CD4-positive, alpha-beta T cell treated with Interleukin-15 for 4 hours (primary cell): ENCODE results near the gene FGFBP2.
A peak's percentile ranks its signal among the peaks of the same experiment; 100 is the strongest.

ENCODE experiments used
- DNase-seq: peaks from one replicate; pipeline ENCODE4 v3.0.0-alpha.2; 2020; ENCODE audit warnings: low spot score

Gene FGFBP2

DNA sequence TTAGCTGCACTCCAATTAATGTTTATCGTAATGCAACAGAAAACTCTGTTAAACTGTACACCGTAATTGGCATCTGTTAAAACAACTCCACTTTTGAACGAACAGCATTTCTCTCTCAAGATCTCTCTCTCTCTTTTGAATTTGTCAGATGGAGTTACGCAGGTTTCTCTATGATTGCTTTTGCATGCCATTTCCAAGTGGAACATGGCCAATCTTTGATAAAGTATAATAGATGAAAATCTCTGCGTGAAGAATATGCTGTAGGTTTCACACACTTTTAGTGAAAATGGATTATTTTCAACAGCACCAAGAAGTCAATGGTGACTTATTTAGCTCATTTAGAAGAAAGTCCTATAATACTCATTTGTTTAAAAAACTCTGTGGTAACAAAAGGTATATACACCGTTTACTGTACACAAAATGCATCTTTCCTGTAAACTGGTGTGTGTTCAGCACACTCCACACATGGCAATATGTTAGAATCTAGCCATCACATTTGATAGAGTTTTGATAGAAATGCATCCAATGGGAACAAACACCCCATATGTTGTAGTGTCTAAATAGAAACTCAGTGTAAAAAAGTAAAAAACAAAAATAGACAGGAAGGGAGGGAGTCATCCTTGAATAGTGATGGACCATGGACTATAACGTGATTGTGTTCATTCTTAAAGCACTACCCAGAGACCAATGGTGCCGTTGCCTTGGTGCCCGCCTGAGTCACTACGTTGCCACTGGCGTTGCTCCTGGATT, 5.8 kb upstream of the FGFBP2 start:
- no peak for DNase-seq

GRCh38 chr4:15965325-15965724, 2.4 kb upstream of the FGFBP2 start:
- DNase-seq = no peak

GRCh38 chr4:15964159-15964558, 1.2 kb upstream of the FGFBP2 start:
- no peak for DNase-seq

DNA sequence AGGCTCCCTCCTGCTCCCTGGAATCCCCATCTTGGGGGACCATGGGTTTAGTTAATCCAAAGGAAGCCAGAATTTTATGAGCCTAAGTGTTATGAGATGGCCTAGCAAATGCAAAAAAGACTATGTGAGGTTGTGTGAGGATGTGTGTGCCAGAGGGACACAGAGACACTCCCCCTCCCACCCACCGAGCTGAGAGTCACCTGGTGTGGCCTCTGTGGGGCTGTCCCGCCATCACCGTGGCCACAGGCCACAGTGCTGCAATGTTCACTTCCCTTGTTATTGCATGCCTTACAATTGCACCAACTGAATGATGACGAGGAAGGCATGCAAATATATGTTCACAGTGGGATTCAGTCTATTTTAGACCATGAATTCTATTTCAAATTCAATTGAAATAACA, 601 bp upstream of the FGFBP2 start:
- DNase-seq = peak; percentile 25

DNA sequence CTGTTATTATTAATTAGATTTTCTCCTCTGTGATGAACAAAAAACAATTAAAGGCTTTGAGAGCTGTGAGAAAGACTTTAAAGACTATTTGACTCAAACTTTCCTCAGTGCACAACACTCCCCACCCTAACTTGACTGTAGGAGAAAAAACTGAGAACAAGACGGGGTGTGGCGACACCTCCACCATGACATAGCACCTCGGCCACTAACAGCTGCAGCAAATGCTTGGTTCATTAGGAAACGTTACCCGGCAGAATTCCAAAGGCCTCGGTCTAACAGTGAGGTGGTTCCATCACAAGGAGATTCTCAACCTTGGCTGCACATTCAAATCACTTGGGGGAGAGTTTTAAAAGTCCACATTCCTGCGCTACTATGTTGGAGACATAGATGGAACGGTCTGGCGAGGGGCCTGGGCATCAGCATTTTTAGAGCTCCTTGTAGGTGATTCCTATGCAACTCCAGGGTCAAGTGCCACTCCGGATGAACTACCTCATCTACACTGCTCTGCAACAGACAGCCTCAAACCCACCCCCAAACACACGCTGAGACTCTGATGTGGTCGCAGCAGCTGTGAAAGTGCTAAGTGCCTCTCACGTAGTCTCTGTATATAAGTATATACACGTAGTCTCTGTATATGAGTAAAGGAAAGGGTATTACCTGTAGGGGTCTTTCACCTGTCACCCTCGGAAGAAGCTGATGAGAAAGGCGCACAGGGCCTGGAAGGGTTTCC, 1.0 kb downstream of the FGFBP2 start:
- DNase-seq = peak; percentile 27

GRCh38 chr4:15958562-15958961, 4.4 kb downstream of the FGFBP2 start:
- DNase-seq = peak; percentile 3

- DNase-seq = peak; percentile 76
Measured at GRCh38 chr4:15956179-15956850, 6.7 kb downstream of the FGFBP2 start.

DNA sequence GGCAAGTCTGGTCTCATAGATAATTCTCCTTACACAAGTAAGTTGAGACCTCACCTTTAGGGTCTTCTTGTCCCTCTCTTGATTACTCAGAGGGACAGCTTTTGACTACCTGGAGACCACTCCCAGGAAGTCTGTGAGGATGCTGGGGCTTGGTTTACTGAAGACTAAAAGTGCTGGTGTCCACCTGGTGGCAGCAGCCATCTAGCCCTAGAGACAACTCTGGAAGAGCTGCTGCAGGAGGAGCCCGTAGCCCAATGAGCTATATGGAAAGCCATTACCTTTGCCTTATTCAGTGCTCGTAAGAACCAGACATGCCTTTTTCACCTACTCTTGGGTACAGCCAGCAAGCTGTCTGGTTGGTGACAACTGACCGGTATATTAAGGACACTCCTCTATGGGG, 7.3 kb downstream of the FGFBP2 start:
- DNase-seq = no peak

GRCh38 chr4:15953625-15954024, 9.3 kb downstream of the FGFBP2 start:
- DNase-seq = no peak

GRCh38 chr4:15951781-15952180, 11.2 kb downstream of the FGFBP2 start:
- DNase-seq = no peak

DNA sequence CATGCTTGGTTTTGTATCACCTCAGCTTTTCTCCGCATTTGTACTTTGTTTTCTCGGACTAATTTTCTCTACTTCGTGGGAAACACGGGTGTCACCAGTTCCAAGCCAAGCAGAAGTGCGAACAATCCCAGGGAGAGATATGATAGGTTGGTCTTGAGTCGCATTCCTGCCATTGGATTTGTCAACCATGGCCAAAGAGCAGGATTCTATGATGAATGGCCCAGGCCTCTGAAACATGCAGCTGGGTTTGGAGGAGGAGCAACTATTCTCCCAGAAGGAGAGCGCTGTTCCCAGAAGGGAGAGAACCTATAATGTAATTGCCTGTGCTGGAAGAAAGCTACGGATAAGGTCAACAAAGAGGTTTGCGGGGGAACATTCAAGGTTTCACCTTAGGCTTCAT, 14.1 kb downstream of the FGFBP2 start:
- no peak for DNase-seq

- no peak for DNase-seq
Measured at GRCh38 chr4:15947684-15948083, 15.3 kb downstream of the FGFBP2 start.

DNA sequence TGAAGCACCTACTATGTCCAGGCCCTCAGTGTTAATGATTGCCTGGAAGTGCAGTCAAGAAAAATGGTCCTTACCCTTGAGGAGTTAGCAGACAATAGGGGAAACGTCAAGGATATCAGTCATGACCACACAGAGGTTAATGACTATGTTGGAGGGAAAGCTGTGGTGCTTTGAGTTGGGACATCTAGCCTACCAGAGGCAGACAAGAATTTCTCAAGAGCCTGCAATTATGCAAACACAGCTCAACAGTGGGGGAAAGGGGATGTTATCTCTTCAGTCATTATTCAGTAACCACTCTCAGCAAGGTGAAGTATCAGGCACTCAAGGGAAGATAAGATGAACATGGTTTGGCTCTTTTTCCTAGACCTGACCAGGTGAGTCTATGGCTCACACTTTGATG, 17.5 kb downstream of the FGFBP2 start:
- no peak for DNase-seq

GRCh38 chr4:15944895-15945294, 18.1 kb downstream of the FGFBP2 start:
- no peak for DNase-seq

- DNase-seq = no peak
Measured at GRCh38 chr4:15942283-15942682, 20.7 kb downstream of the FGFBP2 start.

- no peak for DNase-seq
Measured at GRCh38 chr4:15938640-15939039, 24.3 kb downstream of the FGFBP2 start, which contains the start of gene FGFBP1. Gene FGFBP1, minus strand, starts transcription at chr4:15938740. Its CDS starts 2,108 bp downstream, at chr4:15936632.

DNA sequence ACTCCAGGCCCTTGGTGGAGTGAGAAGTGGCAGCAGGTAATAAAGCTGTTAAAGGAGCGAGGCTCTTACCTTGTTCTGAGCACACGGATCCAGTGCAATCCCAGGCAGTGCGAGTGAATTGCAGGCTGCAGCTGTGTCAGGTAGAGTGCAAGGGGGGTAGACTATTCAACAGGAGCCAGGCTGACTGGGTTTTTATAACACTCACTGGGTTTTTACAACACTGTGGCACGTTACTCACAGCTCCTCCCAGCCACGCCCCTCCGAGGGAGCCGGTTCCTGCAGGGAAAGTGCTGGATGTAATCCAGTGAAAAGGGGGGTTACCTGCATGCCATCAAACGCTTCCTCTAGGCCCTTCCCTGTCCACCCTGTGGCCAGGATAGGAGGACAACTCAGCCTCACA, 24.8 kb downstream of the FGFBP2 start:
- no peak for DNase-seq

DNA sequence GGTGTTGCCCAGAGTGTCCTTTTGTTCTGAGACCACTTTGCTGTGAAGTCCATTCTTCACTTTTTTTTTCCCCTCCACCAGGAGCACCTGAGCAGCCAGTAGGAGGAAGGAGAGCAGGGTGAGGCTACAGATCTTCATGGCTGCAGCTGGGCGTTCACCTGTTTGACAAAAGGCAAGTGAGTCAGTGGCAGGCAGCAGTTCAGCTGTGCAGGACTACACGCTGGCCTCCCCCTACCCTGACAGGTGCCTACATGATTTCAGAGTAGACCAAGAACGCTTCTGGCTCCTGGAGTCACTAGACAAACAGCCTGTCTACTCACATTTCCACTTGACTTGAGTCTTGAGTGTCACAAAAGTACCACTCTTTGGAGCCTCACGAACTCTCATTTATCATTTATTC, 26.5 kb downstream of the FGFBP2 start:
- no peak for DNase-seq

DNA sequence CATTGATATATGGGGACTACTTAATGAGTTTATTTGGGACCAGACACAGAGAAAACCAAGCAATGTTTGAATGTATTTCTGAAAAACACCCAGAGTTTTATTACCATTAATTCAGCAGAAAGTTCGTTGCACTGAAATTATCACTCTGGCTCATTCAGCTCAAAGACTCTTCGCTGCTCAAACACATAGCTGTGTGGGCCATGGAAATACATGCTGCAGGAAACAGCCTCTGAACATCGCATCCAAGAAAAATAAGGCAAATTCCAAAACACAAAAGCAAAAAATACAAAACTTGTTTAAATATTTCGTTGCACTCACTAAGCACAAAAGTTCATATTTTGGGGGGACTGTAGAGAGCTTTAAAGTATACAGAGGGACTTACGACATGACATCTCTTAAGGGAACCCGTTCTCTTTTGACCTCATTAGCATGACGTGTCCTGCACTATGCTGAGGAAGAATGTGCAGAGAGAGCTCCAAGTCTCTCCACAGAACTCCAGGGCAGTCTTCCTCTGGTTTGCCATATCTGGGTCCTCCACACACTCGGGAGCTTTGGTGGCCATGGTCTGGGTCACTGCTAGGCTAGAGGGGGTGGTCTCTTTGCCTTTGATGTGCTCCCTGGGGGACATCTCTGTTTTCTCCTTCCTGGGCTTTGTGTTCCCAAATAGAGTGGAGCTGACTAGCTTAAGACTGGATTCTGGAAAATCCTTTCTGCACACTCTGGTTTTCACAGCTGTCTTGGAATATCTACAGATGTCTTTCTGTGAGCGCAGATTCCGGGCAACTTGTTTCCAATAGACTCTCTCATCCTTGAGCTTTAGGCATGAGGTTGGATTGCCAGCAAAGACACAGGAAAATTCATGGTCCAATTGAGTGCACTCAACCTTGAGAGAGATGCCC, 27.2 kb downstream of the FGFBP2 start:
- no peak for DNase-seq

- no peak for DNase-seq
Measured at GRCh38 chr4:15934259-15934658, 28.7 kb downstream of the FGFBP2 start.

DNA sequence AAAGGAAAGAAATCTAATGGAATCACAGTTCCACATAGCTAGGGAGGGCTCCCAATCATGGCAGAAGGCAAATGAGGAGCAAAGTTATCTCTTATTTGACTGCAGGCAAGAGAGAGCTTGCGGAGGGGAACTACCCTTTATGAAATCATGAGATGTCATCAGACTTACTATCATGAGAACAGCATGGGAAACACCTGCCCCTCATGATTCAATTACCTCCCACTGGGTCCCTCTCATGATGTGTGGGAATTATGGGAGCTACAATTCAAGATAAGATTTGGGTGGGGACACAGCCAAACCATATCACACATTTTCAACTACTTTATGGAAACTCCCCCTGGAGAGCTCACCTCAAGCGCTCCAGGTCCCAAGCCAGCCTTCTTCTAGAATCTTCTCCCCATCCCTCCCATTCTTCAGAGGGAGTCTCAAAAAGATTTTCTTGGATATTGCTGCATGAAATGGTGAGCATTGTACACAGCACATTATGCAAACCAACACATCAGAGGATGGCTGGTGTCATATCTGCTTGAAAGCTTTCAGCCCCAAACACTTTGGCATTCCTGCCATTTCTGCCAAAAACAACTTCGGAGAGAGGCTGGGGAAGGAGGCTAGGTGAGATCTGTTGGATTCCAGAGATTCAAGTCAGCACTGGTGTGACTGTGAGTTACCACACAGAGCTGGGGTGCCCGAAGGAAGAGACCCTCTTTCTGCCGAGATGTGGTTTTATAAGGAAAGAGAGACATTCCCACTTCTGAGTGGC, 31.3 kb downstream of the FGFBP2 start:
- no peak for DNase-seq
